Heart left ventricle (tissue), 13 donors: ENCODE measurements around the gene PIGS.

Experiments
- POLR2A ChIP-seq, 2 donors: fragments of 450-650 bp; IDR thresholded peaks; one replicate each; pipeline ENCODE4 v1.6.1; 2017; ENCODE audit warnings: antibody characterized with exemption in 2 of 2, mild to moderate bottlenecking in 2 of 2, moderate library complexity in 2 of 2
- TF ChIP-seq, protein P1 (sequence below), 12 donors: fragments of 200-600 bp; sonication (generic) in 4 of 12; IDR thresholded peaks; one replicate each; pipeline versions ENCODE4 v1.5.0 to v1.8.0; 2018 to 2022; ENCODE audit warnings: antibody characterized with exemption in 12 of 12, mild to moderate bottlenecking in 5 of 12
- donor health status: ischemic (EF 13 %, LVEDD 7.1; RV severe dilation, severe dysfunction).
- donor health status: DM: no; HTN: yes; CAD: no.
- donor health status: DM: no; HTN: no; CAD: no.
- donor health status: ischemic (EF 25% LVEDD 6.9; RV normal size, moderate dysfunction).
- donor health status: ischemic (EF 25% LVEDD 5.7; RV mildly dilated, moderate dysfunction).
- donor health status: ischemic (EF 35%, LVEDD 5.7; RV mildly dilated, moderate dysfunction).
- donor health status: nonischemic (EF 11% LVEDD 7.7; RV severe dilation, severe dysfunction).
- donor health status: DM: yes; HTN: yes; CAD: no.
- donor health status: PGD.
- donor health status: ischemic (EF 29% LVEDD 5.4; RV normal size, mild dysfunction).
- donor health status: nonischemic (EF 23%, LVEDD 6.1; RV moderate dilation, normal function).

DNA sequence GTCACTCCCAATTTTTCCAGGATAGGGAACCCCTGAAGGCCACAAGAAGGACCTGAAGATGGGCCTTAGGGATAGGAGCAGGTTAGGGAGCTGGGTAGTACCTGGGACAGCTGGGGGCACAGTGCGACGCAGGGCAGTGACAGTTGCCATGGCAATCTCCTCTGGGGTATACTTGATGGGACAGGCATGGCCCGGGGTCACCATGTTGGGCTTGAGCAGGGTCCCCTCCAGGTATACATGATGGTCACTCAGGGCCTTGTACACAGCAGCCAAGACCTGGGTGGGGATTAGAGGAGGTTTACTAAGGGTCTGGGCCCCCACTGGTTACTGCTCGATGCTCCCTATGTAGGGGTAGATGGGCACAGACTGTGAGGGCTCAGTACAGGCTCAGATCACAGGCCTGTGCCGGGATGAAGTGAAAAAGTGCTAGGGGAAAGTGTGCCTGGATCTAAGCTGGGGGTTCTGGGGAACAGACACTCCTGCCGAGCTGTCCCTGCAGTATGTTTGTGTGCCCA is 2.7 kb upstream of the PIGS start:
- TF ChIP-seq, protein P1, sequence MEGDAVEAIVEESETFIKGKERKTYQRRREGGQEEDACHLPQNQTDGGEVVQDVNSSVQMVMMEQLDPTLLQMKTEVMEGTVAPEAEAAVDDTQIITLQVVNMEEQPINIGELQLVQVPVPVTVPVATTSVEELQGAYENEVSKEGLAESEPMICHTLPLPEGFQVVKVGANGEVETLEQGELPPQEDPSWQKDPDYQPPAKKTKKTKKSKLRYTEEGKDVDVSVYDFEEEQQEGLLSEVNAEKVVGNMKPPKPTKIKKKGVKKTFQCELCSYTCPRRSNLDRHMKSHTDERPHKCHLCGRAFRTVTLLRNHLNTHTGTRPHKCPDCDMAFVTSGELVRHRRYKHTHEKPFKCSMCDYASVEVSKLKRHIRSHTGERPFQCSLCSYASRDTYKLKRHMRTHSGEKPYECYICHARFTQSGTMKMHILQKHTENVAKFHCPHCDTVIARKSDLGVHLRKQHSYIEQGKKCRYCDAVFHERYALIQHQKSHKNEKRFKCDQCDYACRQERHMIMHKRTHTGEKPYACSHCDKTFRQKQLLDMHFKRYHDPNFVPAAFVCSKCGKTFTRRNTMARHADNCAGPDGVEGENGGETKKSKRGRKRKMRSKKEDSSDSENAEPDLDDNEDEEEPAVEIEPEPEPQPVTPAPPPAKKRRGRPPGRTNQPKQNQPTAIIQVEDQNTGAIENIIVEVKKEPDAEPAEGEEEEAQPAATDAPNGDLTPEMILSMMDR (IDR thresholded peaks at IDR 0.05): no peak
- no peak for TF ChIP-seq POLR2A (IDR thresholded peaks at IDR 0.05)
